LoVo (cell line): ENCODE data around the gene SERINC2.

ENCODE experiments used
- DNase-seq: peaks from one replicate; pipeline ENCODE4 v3.0.0-alpha.2; 2016; ENCODE audit warnings: low spot score

SERINC2 gene

GRCh38 chr1:31434101-31434871 lies 21.3 kb downstream of the SERINC2 start:
- no peak for DNase-seq

- no peak for DNase-seq
Observed at GRCh38 chr1:31434979-31435378, 22.0 kb downstream of the SERINC2 start.

GRCh38 chr1:31435471-31436409 lies 22.7 kb downstream of the SERINC2 start:
- DNase-seq, result no peak

DNA sequence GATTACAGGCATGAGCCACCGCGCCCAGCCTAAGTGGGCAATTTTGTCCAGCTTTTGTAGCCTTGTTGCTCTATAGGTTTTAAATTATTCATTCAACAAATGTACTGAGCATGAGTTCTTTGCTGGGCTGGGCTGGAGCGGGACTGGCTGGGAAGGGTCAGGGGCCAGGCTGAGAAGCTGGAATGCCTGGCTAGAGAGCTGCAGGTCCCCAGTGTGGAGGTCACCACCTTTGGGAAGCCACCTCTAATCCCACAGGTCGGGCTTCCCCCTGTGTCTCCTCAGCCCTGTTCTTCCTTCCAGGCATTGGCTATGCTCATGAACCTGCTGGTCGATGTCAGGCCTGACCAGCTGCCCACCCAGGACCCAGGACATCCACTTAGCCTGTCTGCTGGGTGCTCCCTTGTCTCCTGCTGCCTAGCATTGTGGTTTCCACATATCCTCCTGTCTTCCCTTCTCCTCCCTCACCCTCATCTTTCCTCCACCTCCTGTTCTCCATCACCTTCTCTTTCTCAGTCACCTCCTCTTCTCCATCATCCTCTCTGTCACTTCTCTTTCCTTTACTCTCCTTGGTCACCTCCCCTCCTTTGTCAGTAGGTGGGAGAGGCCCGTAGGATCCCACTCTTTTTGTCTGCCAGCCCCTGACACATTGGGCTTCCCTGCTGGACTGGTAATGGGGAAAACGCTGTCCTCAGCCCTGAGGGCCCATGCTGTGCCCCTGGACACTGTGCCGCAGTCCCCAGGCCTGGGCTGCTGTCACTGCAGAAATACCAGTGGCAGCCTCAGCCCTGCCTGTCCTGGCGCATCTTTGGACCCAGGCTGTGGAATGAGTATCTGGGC lies 23.8 kb downstream of the SERINC2 start:
- DNase-seq, result no peak

GRCh38 chr1:31437433-31438037 lies 24.5 kb downstream of the SERINC2 start:
- no peak for DNase-seq

GRCh38 chr1:31439276-31439675 lies 26.3 kb downstream of the SERINC2 start:
- no peak for DNase-seq

- no peak for DNase-seq
Observed at GRCh38 chr1:31441073-31441472, 28.1 kb downstream of the SERINC2 start.

DNA sequence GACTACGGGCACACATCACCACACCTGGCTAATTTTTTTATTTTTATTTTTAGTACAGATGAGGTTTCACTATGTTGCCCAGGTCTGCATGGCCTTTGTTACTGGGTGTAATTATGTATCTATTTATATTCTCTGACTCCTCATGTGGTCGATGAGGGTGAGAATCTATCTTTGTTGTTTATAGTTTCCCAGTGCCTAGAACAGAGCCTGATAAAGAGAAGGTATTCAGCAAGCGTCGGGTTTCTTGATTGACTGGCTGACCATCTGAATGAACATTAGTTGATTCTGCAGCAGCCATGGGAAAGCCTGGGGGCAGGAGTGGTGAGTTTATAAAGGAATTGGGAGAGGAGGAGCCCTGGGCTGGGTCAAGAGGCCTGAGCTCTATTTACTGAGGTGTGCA lies 28.5 kb downstream of the SERINC2 start:
- DNase-seq, result no peak

DNA sequence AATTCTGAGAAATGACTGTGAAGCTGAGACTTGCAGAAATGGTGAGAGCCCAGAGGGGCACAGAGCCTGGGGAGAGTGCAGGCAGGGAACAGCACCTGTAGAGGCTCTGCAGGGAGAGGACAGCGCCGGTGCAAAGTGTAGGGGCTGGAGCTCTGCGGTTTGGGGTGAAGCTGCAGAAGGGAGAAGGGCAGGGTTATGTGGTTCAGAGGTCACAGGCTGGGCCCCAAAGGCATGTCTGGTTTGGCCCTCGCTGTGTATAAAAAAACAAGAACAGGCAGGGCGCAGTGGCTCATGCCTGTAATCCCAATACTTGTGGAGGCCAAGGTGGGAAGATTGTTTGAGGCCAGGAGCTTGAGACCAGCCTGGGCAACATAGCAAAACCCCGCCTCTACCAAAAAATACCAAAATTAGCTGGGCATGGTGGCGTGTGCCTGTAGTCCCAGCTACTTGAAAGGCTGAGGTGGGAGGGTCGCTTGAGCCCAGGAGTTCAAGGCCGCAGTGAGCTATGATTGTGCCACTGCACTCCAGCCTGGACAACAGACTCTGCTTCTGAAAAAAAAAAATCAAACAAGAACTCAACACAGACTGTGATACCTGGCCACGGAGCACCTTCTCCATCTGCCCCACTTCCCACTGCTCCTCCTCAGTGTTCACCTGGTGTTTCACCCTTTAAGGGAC lies 29.1 kb downstream of the SERINC2 start:
- DNase-seq, result no peak

GRCh38 chr1:31442648-31442994 lies 29.6 kb downstream of the SERINC2 start:
- no peak for DNase-seq

DNA sequence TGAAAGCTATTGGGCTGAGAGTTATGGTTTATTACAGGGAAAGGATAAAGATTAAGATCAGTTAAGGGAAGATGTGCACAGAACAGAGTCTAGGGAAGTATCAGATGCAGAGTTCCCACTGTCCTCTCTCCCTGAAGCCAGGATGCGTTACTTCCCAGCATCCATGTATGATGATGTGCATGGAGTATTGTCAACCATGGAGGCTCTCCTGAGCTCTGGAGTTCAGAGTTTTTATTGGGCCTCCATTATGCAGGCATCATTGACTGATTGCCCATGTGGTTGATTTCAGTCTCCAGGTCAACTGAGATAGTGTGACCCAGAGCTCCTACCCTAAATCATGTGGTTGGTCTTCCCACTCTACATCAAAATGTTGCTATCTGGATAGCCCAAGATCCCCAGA lies 30.7 kb downstream of the SERINC2 start:
- DNase-seq, result no peak

GRCh38 chr1:31444725-31445448 lies 31.9 kb downstream of the SERINC2 start:
- peak; percentile 96 for DNase-seq

- no peak for DNase-seq
Observed at GRCh38 chr1:31445951-31446350, 32.9 kb downstream of the SERINC2 start.

- no peak for DNase-seq
Observed at GRCh38 chr1:31447210-31447609, 34.2 kb downstream of the SERINC2 start.

GRCh38 chr1:31453384-31454079 lies 40.5 kb downstream of the SERINC2 start:
- DNase-seq, result no peak

DNA sequence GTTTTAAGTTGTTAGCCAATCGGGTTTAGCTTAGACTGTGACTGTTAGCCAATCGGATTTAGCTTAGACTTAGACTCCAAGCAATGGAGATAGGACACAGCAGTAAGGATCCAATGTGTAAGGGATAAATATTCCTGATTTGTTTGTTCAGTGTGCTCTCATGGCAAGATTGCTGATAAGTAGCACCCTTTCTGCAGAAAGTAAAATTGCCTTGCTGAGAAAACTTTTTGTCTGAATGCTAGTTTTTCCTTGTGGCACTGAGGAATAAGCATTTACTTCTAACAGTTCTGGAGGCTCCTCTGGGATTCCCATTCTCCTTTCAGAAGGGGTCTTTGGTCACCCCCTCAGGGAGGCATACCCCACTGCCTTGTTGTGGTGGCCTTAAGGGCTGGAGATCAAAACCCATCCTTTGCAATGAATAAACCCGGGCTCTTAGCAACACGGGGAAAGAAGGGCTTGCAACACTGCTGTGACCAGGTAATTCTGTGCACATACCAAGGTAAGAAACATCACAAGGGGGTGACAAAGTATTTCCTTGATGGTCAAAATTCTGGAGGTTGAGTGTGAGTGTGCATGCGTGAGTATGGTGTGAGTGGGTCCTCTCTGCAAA lies 45.4 kb downstream of the SERINC2 start:
- DNase-seq, result no peak

DNA sequence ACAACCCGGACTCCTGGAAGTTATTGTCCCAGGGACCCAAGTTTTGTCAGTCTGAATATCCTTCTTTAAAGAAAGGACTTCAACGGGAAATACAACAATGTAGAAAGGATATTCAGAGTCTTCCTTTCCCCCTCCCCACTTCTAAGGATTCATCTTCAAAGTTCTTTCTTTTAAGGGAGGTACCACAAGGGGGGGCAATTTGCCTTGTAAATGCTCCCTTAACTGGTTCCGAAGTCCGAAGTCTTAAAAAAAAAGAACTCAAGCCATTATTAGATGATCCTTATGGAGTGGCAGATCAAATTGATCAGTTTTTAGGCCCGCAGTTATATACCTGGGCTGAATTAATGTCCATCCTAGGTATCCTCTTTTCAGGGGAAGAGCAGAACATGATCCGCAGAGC lies 47.0 kb downstream of the SERINC2 start:
- DNase-seq, result no peak

GRCh38 chr1:31467005-31467674 lies 54.1 kb downstream of the SERINC2 start:
- DNase-seq, result peak; percentile 46

DNA sequence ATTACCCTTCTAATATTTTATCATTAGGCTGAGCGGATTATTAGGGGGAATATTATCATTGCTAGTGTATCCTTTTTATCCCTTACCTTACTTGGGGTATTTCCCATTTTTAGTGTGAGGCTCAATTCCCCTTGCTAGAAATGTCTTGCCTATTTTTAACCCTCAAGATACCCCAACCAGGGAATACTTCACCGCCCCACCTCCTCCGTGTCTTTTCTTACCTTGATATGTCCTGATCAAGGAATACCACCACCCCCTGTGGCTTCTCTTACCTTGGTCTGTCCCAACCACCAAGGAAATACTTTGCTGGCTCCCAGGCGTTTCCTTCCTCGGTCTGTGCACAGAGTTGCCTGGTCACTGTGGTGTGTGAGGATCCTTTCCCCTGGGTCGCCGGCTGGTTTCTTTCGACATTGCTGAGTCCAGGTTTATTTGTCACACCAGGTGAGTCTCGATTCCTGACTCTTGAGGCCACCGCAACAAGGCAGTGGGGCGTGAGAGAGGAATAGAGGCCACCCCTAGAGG lies 57.8 kb downstream of the SERINC2 start:
- no peak for DNase-seq
